DND-41 (cell line): ENCODE results near the gene JAK1.

Source experiments
- CTCF ChIP-seq: IDR thresholded peaks from 2 replicates; pipeline ENCODE4 v1.5.1; 2012; ENCODE audit warnings: borderline replicate concordance, low read length, moderate library complexity, mild to moderate bottlenecking; ENCODE audit not compliant: poor library complexity, severe bottlenecking; ENCODE audit errors: extremely low read depth
- EZH2 ChIP-seq: IDR thresholded peaks from 3 replicates; pipeline ENCODE4 v1.6.1; 2012; ENCODE audit warnings: borderline replicate concordance, low read depth, mild to moderate bottlenecking, moderate library complexity, low read length, inconsistent platforms; ENCODE audit not compliant: severe bottlenecking

GRCh38 chr1:64929221-64929620 lies 37.1 kb downstream of the JAK1 start:
- TF ChIP-seq CTCF: no peak
- TF ChIP-seq EZH2: no peak
